ENCODE measurements around the gene MYOM1. TPM values are rescaled to one million over a fixed set of nuclear protein-coding genes. Genes with fewer than 3 reads are reported as not detected.

MYOM1 gene
- polyA plus RNA-seq, 1 experiment: 0.02 TPM

DNA sequence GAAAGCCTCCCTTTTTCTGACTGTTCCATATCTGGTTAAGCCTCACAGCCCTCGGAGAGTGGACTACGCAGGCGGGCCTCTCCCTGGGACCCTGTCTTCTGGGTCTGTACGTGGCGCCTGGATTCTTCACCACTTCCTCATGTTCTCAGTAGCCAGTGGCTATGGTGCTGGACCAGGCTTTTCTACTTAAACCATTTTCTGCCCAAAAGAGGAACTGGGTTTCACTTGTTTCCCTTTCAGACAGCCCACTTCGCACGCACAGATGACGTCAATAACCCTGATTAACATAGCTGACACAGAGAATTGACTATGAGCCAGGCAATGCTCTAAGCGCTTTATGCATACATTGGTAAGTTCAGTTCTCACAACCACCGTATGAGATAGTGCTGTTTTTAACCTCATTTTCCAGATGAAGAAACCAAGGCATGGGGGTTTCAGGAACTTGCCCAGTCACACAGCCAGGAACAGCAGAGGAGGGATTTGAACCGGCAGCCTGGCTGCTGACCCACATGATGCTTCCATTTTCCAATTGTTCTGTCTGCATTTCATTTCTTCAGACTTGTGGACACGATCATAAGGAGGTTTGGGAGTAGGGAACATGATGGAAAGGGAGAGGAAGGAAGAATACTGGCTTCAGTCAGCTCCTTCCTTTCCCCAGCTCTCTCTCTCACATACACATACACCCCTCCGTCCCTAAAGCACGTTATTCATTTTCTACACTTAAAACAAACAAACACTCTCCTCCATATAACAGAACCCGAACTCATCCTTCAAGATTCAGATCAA lies 41.7 kb downstream of the MYOM1 start:
- no peak for DNase-seq (ENCODE audit: low read depth, low spot score)
- TF ChIP-seq, protein P1, sequence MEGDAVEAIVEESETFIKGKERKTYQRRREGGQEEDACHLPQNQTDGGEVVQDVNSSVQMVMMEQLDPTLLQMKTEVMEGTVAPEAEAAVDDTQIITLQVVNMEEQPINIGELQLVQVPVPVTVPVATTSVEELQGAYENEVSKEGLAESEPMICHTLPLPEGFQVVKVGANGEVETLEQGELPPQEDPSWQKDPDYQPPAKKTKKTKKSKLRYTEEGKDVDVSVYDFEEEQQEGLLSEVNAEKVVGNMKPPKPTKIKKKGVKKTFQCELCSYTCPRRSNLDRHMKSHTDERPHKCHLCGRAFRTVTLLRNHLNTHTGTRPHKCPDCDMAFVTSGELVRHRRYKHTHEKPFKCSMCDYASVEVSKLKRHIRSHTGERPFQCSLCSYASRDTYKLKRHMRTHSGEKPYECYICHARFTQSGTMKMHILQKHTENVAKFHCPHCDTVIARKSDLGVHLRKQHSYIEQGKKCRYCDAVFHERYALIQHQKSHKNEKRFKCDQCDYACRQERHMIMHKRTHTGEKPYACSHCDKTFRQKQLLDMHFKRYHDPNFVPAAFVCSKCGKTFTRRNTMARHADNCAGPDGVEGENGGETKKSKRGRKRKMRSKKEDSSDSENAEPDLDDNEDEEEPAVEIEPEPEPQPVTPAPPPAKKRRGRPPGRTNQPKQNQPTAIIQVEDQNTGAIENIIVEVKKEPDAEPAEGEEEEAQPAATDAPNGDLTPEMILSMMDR (IDR thresholded peaks at IDR 0.05; ENCODE audit: low read depth, low read length): no peak
- H3K27me3 ChIP-seq (ENCODE audit: control insufficient read depth, insufficient read depth, low read length): no peaks in the 10 kb centered on the region
- H3K27ac ChIP-seq (ENCODE audit: low read depth, low read length): no peak overlapping the region
- H3K4me3 ChIP-seq (ENCODE audit: low read depth, low read length): no peak overlapping the region
- POLR2A ChIA-PET: no interaction called here
- CTCF ChIA-PET: interaction anchor here (0.7 kb wide), 1 partner anchor 49 kb away, joined by 3 read pairs; no protein-coding TSS in a partner anchor
- H3K9me3 ChIP-seq (ENCODE audit: control insufficient read depth, insufficient read depth, low read length): no peaks in the 10 kb centered on the region

DNA sequence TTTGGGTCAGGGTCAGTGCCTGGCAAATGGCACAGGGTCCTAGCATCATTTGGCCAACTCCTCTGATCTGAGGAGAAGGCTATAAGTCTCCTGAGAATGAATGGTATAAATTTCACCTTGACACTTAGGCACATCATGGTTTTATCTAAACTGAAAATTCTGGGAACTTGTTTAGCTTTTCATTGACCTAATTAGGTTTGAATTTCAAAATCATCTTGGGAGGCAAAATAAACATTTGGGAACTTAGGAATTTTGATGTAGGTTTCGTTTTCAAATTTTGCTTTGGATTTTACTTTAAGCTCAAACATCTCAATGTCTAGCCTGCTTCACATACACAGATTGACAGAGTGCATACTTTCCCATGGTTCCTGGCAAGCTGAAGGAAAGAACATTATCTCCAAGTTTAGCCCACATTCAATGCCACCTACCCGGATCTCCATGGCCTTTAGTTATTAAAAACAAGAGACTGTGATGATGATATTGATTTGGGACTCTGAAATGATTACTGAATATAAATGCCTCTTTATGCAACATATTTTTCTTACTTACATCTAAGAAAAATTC lies 44.5 kb downstream of the MYOM1 start:
- H3K4me3 ChIP-seq (ENCODE audit: low read depth, low read length): no peak overlapping the region
- ChIA-PET CTCF (interaction anchor here (0.6 to 1.3 kb wide), 3 partner anchors 23 to 46 kb away, joined by 3 to 11 read pairs (median 8); no protein-coding TSS in a partner anchor), POLR2A (no interaction called here)
- DNase-seq (ENCODE audit: low read depth, low spot score): no peak
- no peaks in the 10 kb centered on the region for H3K9me3 ChIP-seq (ENCODE audit: control insufficient read depth, insufficient read depth, low read length)
- no peak overlapping the region for H3K27ac ChIP-seq (ENCODE audit: low read depth, low read length)
- peaks cover 6% of the 10 kb centered on the region for H3K27me3 ChIP-seq (ENCODE audit: control insufficient read depth, insufficient read depth, low read length)
- TF ChIP-seq, protein P1 (IDR thresholded peaks at IDR 0.05; ENCODE audit: low read depth, low read length): no peak

DNA sequence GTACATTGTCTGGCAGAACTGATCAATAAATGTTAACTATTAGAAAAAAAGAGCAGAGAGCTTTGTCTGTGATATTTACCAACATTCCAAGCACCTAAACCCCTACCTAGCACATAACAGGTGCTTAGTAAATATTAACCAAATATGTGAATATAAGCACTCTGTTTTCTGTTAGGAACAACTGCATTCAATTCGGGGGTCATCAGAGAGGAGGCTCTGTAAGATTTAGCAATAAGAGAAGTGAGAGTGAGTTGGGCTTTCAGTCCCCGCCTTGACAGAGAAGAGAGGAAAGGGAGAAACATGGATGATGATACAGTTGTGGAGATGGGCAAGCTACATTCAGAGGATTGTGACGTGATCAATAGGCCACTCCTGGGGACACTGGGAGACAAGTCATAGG lies 47.7 kb downstream of the MYOM1 start:
- Histone ChIP-seq H3K27me3 (ENCODE audit: control insufficient read depth, insufficient read depth, low read length) (peaks cover 6% of the 10 kb centered on the region), H3K4me3 (ENCODE audit: low read depth, low read length) (no peak overlapping the region), H3K9me3 (ENCODE audit: control insufficient read depth, insufficient read depth, low read length) (no peaks in the 10 kb centered on the region), H3K27ac (ENCODE audit: low read depth, low read length) (no peak overlapping the region)
- CTCF ChIA-PET: no interaction called here
- POLR2A ChIA-PET: no interaction called here
- TF ChIP-seq, protein P1 (IDR thresholded peaks at IDR 0.05; ENCODE audit: low read depth, low read length): no peak
- no peak for DNase-seq (ENCODE audit: low read depth, low spot score)

DNA sequence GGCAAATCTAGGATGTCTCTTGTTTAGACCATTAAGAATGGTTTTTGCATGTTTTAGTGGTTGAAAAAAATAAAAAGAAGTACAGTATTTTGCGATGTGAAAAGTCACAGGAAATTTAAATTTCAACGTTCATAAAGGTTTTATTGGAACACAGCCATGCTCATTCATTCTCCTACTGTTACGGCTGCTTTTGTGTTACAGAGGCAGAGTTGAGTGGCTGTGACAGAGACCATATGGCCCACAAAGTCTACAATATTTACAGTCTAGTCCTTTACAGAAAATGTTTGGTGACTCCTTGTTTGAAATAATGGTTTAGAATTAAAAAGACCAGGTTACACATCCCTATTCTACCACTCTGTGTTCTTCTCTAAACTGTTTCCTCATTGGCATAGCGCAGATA lies 48.1 kb downstream of the MYOM1 start:
- TF ChIP-seq, protein P1 (IDR thresholded peaks at IDR 0.05; ENCODE audit: low read depth, low read length): no peak
- H3K4me3 ChIP-seq (ENCODE audit: low read depth, low read length): no peak overlapping the region
- no peak overlapping the region for H3K27ac ChIP-seq (ENCODE audit: low read depth, low read length)
- no peak for DNase-seq (ENCODE audit: low read depth, low spot score)
- ChIA-PET POLR2A (no interaction called here), CTCF (no interaction called here)
- peaks cover 6% of the 10 kb centered on the region for H3K27me3 ChIP-seq (ENCODE audit: control insufficient read depth, insufficient read depth, low read length)
- no peaks in the 10 kb centered on the region for H3K9me3 ChIP-seq (ENCODE audit: control insufficient read depth, insufficient read depth, low read length)

Data from AG04450 (cell line).